Endometrial microvascular endothelial cells (primary cell): ENCODE measurements around the gene TSPAN5. TPM values are rescaled to one million over a fixed set of nuclear protein-coding genes. Genes with fewer than 3 reads are reported as not detected.

Experiments used
- in situ Hi-C: cut with HindIII; loops from 2 replicates; pipeline ENCODE4 v1.10.0; 2017; ENCODE audit warnings: low sequenced_read_pairs, low pct_unique_long_range_greater_than_20kb; ENCODE audit errors: inconsistent ontology term
- total RNA-seq: library from RNA; depleted of rRNA; stranded (reverse); fragments of >200 nt; gene quantifications from one replicate; pipeline ENCODE4 v1.2.3, GENCODE V29; 2015; ENCODE audit errors: inconsistent ontology term

Gene TSPAN5
- total RNA-seq, 1 donor from 2014 or later: 40.5 TPM

DNA sequence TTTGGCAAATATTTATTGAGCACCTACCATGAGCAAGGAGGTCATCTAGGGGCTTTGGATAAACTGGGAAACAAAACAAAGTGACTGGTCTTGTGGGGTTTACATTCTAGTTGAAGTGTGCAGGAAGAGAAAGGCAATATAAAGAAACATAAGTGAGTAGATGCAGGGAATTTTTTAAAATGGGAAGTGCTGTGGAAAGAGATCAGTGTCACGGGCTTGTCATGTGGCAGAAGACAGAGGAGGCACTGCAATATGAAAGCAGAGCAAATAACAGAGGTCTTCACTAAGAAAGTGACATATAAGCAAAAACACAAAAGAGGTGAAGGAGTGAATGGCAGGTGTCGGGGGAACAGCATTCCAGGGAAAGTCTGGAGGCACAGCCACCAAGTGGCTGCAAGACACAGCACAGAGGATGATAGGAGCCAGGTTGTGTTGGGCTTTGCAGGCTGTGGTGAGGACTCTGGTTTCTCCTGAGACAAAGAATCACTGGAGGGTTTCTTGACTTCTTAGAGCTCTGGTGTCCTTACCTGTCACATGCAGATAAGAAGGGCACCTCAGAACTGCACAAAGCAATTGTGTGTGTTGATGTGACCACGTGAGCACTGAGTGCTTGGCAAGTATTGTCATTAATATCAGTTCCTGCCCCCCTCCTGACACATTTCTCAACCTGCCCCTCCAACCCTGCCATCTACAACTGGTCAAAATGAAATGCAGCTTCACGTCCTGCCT lies 143.5 kb downstream of the TSPAN5 start:
- in situ Hi-C loops: no loop called here

DNA sequence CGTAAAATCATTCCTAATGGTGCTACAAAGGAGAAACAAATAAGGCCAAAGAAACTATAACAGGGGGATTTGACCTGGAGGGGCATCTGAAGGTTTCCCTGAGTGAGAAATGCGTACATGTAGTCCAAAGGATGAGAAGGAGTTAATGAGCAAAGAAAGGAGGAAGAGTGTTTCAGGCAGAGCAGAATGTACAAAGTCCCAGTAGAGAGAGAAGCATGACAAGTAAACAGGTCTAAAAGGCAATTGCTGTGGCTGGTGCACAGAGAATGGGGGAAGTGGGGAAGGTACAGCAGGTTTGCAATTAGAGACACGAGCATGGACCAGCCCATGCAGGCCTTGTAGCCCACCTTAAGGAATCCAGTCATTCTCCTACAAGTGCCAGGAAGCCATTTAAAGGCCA lies 145.5 kb downstream of the TSPAN5 start:
- in situ Hi-C loops: no loop called here

DNA sequence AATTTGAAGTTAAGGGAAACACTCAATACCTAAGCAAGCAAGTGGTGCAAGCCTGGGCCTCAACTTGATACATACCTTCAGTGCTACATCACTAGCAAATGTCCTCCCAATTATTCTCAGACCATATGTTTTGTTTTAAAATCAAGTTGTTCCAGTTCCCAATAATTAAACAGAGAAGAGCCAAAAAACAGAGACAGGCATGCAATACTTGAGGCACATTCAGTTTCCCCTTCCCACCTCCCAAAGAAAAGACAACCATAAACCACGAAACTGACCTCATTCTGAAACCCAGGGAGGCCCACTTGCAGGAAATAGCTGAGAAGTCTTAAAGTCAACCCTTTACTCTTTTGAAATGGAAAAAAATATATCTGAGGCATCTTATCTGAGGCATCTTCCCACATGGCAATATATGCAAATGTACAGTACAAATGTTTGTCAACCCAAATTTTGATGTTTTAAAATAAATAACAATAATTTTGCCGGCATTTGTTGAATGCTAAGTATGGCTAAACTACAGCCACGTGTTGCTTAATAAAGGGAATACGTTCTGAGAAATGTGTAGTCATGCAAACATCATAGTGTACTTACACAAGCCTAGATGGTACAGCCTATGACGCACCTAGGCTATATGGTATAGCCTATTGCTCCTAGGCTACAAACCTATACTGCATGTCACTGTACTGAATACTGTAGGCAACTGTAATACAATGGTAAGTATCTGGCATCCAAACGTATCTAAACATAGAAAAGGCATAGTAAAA lies 147.5 kb downstream of the TSPAN5 start:
- in situ Hi-C loops: no loop called here

DNA sequence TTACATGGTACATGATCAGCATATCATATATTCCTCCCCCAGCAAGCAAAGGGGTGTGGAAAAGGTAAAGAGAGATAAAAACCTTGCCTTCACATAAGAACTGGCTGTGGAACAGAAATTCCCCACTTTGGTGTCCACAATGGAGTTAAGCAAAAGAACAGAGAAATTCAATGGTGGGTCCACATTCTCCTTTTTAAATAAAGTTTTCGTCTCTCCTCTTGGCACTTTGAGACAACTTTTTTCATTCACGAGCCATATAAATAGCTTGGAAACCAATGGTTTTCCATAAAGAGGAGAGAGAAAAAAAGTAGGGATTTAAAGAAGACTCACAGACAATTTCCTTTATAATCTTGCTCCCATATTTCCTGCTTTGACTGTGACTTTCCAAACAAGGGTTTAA lies 148.1 kb downstream of the TSPAN5 start:
- in situ Hi-C loops: no loop called here

DNA sequence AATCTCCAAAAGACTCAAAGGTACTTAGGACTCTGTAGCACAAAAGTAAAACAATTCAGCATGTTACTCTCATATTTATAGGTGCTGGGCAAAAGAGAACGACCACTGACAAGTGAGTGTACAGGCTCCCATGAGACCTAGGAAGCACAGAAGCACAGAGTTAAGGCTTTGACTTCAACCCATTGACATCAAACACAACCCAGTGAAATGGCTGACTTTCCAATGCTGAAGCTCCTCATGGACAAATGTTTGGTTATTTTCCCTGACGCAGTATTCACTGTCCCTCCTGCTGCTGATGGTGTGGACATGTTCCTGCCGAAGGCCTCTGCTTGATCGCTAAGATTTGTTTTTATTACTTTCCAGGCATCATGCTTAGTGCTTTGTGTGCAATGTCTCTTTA lies 148.7 kb downstream of the TSPAN5 start:
- in situ Hi-C loops: no loop called here

DNA sequence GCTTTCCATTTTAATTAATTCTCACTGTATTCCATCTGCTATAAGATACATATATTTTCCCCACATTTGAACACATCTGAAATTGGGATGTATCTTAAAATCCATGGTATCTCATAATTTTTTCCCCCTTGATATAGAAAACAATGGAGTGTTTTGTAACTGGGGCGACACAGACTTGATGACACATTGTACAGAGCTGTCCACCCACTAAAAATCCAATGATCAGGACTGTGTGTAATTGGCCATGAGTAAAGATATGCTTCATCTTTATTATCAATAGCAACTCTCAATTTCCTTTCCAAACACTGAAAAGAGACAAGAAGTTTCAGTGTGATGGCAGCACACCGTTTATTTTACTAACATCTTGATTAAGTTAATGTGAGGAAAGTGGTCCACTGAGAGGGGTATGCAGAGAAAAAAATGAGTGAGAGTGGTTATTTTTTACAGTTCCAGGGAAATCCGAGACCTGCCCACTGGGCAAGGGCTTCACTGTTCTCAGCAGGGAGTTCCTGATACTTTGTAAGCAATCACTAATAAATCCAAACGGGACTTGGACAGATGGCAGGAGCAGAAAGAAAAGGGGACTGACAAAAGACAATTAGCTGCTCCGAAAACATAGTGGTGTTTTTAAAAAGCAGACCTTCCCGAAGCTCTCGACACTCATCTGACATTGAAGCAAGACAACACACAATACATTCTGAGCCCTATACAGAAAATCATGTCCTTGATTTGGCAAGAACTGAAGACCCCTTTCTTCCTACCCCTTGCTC lies 149.4 kb downstream of the TSPAN5 start:
- in situ Hi-C loops: no loop called here

DNA sequence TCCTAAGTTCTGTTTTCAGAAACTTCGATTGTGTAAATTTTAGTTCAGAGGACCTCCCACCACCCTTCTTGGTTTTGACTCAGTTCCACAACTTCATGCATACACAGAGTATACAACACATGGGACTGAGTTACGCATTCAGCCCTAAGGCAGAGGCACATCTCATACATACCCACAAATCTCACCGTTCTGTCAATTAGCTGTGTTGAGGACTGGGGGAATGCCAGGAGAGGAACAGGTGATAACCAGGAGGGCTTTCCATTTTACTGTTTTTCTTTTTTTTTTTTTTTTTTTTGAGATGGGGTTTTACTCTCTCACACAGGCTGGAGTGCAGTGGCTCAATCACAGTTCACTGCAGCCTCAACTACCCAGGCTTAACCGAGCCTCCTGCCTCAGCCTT lies 150.2 kb downstream of the TSPAN5 start:
- in situ Hi-C loops: no loop called here

DNA sequence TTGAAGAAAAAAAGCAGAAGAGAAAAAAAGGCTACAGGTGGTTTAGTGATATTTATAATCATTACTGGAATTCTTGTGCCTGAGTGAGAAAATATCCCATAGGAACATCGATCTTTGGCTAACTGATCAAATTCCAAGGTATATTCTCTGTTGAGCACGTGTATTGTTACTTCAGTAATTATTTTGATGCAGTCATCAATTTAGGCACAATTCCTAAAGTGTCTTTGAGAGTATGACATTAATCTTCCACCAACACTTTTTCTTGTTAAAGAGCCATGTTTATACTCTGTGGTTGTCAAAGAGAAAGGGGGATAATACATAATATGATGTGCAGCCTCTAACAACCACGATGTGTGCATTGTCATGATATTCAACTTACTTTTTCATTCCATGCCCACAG lies 151.1 kb downstream of the TSPAN5 start:
- in situ Hi-C loops: no loop called here

DNA sequence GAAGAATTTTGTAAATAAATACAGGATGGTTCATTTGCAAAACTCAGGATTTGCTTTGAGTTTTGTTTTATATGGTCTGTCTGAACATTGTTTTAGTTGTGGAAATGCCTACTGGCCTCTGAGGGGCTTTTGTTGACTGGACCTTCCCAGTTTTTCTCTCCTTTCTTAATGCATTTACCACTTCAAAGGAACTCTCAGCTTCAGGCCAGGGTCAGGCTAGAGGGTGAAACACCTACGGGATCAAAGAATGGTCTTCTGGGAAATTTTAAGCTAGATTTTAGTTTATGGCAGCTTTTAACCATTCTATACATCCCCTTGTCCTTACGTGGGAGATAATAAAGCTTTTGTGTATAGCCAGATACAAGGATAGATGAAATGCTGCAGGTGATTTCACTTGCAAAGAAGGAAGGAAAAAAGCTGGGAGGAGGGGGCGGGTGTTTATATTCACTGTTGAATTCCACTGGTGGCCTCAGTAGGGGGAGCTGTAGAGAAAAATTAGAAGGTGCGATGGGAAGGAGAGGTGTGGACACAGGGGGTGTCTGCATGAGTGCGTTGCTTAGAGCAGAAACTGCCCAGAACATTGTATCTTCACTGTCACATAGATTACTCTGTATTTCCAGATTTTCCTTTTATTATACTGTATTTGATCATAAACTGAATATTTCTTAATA lies 151.8 kb downstream of the TSPAN5 start:
- in situ Hi-C loops: no loop called here

DNA sequence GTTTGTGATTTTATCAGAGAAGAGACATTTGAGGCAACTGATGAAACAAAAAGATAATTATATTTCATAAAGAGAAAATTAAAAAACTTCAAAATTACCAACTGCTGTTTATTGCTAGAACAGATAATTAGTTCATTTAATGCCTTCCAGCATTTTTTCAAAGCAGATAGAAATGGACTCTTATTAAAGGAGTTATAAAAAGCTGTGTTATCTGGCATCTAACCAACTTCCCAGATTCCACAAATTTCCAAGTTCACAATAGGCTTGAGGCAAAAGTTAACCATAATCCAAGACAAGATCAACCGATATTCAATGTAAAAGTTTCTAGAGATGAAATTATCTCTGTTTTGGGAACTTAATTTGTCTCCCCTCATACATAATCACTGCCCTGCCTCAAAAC lies 152.4 kb downstream of the TSPAN5 start:
- in situ Hi-C loops: no loop called here

DNA sequence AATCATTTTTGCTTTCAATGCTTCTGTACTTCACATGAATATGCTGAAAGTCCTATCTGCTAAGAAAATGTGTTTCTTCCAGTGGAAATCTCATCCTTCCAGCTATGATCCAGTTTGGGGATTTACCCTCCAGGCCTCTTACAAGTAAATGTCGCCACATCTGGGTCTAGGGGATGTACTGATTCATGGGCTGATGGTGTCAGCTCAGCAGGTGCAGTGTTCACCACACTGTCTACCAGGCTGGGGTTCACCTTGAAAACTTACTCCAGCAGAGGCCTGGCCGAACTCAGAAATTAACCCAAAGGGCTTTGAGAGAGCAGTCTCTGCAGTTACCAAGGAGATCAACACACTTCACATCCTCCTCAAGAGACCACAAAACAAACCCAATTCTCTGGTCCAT lies 154.3 kb downstream of the TSPAN5 start:
- in situ Hi-C loops: no loop called here

DNA sequence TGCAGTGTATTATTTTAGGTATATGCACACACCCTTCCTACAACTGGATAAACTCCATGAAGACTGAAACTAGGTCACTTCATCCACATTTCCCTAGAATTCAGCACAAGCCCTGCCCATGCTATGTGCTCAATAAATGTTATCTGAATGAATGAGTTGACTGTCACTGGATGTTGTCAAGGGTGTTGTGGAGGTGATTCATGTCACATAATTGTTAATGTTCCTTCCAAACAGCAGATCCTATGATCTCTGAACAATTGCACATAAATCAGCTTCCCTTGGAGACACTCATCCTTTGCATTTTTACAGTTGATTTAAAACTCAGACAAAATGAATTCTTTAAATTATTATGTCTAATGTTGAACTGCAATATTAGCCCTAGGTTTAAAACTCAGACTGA lies 154.7 kb downstream of the TSPAN5 start:
- in situ Hi-C loops: no loop called here

DNA sequence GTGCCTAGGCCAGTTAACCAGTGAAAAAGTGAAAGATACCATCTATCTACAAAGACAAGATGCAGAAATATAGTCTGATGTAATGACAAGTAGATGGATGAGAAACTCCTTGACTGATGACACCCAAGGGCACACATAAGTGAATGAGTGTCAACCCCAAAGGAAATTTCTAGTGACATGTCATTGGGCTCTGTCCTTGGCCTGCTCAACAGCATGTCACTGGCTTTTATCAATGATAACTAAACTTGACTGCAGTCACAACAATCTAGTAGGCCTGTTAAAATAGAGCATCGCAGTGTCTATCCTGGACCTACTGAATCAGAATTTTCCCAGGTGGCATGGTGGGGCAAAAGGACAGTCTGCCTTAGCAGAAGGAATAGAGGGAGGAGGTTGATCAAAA lies 155.8 kb downstream of the TSPAN5 start:
- in situ Hi-C loops: no loop called here

DNA sequence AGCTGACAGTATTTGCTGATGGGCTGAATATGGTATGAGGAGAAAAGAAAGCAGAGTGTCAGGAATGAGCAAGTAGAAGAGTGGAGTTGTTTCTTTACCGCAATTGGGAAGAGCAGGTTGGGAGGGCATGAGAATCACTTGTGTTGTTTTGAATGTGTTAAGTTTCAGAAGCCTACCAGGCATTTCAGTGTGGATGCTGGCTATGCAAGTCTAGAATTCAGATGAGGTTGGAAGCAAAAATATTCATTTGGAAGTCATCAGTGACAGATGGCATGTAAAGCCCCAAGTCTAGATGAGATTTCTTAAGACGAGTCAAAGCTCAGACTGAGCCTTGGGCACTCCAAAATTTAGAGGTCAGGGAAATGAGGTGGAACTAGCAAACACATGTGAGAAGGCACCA lies 156.4 kb downstream of the TSPAN5 start:
- in situ Hi-C loops: no loop called here

DNA sequence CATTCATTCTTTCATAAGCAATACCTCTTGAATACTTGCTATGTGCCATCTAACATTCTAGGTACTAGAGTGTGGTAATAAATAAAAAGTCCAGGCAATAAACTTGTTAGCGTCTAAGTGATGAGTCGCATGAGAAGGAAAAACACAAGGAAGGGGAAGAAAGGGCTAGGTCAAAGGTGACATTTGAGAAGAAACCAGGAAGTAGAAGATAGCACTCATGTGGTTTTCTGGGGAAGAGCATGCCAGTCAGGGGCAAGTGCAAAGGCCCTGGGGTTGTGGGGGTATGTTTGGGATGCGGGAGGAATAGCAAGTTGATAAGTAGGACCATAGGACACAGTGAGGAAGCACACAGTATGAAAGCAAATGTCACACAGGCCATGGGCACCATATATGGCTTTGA lies 157.0 kb downstream of the TSPAN5 start:
- in situ Hi-C loops: no loop called here

DNA sequence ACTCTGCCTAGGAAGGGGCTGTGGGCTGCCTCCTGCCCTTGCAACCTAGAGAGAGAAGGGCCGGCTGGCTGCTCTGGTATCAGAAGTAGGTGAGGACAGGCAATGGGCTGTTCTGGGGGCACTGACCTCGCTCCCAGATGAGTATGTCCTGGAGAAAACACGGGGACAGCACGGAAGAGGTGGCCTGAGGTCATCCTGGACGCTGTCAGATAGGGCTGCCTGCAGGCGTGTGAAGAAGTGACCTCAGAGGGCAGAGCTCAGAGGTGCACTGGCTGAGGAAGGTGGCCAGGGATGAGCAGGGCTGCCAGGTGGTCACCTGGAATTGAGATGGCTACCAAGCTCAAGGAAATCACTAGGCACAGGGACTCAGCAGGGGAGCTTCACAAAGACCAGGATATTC lies 159.6 kb downstream of the TSPAN5 start:
- in situ Hi-C loops: no loop called here

DNA sequence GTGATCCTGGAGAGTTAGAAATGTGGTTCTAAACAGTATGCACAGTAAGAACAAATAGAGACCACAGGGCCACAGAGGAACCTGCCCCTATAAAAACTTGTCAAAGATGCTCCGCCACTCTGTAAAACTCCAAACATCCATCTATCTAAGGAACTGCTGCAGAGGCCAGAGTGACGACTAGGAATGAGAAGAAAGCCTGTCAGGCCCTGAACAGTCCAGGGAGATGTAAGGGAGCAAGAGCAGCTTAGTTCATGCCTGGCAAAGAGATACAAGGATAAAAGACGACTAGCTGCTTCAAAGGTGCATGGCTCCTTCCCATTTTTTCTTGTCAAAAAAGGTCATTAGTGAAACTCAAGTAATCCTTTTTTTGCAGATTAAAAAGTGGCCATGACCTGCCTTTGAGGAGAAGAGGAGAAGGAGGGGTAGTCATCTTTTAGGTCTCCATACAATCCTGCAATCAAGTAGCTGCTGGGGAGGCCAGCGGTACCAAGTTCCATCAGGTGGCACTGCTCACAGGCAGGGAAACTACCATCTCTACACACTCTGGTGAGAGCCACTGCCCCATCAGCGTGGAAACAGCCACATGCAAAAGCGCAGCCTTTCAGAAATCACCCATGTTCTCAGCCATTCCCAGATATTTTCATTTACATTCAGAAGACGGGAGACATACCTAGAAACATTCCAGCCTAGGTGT lies 162.1 kb downstream of the TSPAN5 start:
- in situ Hi-C loops: no loop called here

DNA sequence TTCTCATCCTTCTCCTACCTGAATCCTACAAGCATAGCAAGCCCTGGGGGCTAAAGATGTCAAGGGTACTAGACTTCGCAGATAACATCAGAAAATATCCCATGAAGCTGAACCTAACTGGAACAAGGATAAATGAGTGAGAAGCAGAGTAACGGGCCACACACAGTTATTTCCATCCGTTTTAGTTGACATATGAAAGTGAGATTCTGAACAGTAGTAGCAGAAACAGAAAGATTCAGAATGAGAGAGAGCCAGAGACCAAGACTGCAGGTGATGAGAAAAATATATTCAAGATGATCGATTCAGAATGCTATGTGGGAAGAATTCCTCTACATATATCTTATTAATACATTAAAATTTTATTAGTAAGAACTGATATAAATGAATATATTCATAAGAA lies 165.1 kb downstream of the TSPAN5 start:
- in situ Hi-C loops: no loop called here
